H1 (cell line): ENCODE results near the gene ECD. TPM values are rescaled to one million over a fixed set of nuclear protein-coding genes. Genes with fewer than 3 reads are reported as not detected.

ENCODE experiments used
- E2F6 ChIP-seq: IDR thresholded peaks from 2 replicates; pipeline ENCODE4 v1.6.1; 2012; ENCODE audit warnings: inconsistent platforms
- RAD21 ChIP-seq, 2 experiments: IDR thresholded peaks in 1 of 2; conservative IDR thresholded peaks in 1 of 2; 2 replicates each; pipeline ENCODE4 v1.6.1; 2011; ENCODE audit warnings: low read depth in 2 of 2, low read length in 2 of 2, improper control_type of control experiment in 1 of 2, inconsistent platforms in 1 of 2, mild to moderate bottlenecking in 1 of 2, moderate library complexity in 1 of 2
- RBBP5 ChIP-seq: IDR thresholded peaks from 2 replicates; pipeline ENCODE4 v1.7.1; 2012; ENCODE audit warnings: low read depth, mild to moderate bottlenecking, inconsistent platforms, low read length, moderate library complexity, borderline replicate concordance
- SRF ChIP-seq: IDR thresholded peaks from 2 replicates; pipeline ENCODE4 v1.6.1; 2011; ENCODE audit warnings: mild to moderate bottlenecking, low read depth, low read length, moderate library complexity
- TAF7 ChIP-seq: optimal IDR thresholded peaks from 2 replicates; pipeline ENCODE3; 2011; ENCODE audit warnings: low read depth, mild to moderate bottlenecking, inconsistent platforms, low read length, moderate library complexity, borderline replicate concordance
- ZNF274 ChIP-seq: IDR thresholded peaks from 2 replicates; pipeline ENCODE4 v1.7.0; 2012; ENCODE audit warnings: low read length, borderline replicate concordance; ENCODE audit errors: extremely low read depth
- polyA plus RNA-seq, 7 experiments: library from polyadenylated mRNA; depleted of rRNA in 3 of 7; stranded (reverse) in 5 of 7; unstranded in 2 of 7; fragments of >200 nt in 5 of 7; fragments of 200-250 nt in 2 of 7; gene quantifications; 1 replicate in 5 of 7; 2 replicates in 1 of 7; 4 replicates in 1 of 7; pipeline versions ENCODE4 v1.2.1 to v1.2.3, GENCODE V29; 2011 to 2013; ENCODE audit warnings: missing spikeins in 2 of 7, mixed read lengths in 2 of 7
- total RNA-seq: library from RNA; stranded (reverse); fragmentation: NEBNext Ultra II Directional; extraction: Animal tissue kit (Norgen Biotek cat#: 25700); gene quantifications from 2 replicates; pipeline ENCODE4 v1.2.1, GENCODE V29; 2021
- TF ChIP-seq, protein P1 (sequence below): IDR thresholded peaks from 2 replicates; pipeline ENCODE4 v1.6.1; 2011; ENCODE audit warnings: low read depth, mild to moderate bottlenecking, low read length; ENCODE audit not compliant: insufficient read depth

ECD gene
- total and polyA plus RNA-seq, 2 of the 8 experiments (the other 6 are each of a cell fraction or from before 2014, with no cell fraction given): 27.1 to 38.0 TPM

DNA sequence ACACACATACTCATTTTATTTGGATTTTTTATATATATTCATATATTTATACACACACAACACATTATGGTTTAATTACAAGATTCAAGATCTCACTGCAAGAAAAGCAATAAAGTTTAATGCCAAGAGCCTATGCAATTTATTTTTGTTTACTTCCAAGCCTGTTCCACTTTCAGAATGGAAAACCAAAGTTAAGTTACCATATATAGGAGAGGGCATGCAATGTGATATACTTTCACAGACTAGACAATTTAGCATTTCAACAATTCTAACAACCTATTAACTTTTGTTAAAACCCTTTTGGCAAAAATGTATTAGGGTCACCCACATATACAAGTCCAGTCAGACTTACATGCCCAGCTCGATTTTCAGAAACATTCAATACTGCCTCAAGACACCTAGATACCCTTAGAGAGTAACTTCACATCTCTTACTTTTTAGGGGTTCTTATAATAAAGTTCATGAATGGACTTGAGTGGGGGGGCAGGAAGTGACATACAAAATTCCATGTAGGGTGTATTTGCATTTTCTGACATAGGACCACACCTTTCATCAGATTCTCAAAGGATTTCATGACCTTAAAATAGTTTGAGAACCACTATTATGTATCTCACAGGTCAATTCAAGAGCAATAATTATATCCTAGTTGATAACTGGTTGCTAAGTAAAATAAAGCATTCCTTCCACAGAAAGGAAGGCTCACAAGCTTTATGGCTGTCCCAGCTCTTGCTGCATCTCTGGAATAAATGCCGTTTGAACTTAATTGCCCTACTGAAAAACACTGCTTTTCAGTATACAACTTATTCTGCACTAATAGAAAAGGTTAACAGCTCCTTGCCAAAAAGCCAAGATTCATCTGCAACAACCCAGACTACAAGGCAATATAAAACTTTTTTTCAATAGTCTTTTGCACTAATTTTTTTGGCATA, 73.6 kb downstream of the ECD start (continued):
- no peak for TF ChIP-seq RAD21 (IDR thresholded peaks at IDR 0.05 in 1 of 2, conservative IDR thresholded peaks at IDR 0.05 in 1 of 2; ENCODE audit: low read depth in 2 of 2, low read length in 2 of 2)
- TF ChIP-seq RBBP5: no peak
- no peak for TF ChIP-seq E2F6
- TF ChIP-seq SRF: no peak
- no peak for TF ChIP-seq TAF7
- TF ChIP-seq, protein P1, sequence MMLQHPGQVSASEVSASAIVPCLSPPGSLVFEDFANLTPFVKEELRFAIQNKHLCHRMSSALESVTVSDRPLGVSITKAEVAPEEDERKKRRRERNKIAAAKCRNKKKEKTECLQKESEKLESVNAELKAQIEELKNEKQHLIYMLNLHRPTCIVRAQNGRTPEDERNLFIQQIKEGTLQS: no peak
- no peak for TF ChIP-seq ZNF274
